Measurements from ENCODE around the gene ADGRG6. TPM values are rescaled to one million over a fixed set of nuclear protein-coding genes. Genes with fewer than 3 reads are reported as not detected.

The ADGRG6 gene
- total RNA-seq, 1 experiment from 2014 or later = 8.1 TPM

- DNase-seq (ENCODE audit: low spot score) = no peak
These were observed 20.3 kb downstream of the ADGRG6 start for GRCh38 chr6:142322066-142322465.

GRCh38 chr6:142322504-142323198 lies 20.8 kb downstream of the ADGRG6 start:
- DNase-seq (ENCODE audit: low spot score) = peak; percentile 35

- peak; percentile 93 for DNase-seq (ENCODE audit: low spot score)
These were observed 21.6 kb downstream of the ADGRG6 start for GRCh38 chr6:142323377-142323776.

DNA sequence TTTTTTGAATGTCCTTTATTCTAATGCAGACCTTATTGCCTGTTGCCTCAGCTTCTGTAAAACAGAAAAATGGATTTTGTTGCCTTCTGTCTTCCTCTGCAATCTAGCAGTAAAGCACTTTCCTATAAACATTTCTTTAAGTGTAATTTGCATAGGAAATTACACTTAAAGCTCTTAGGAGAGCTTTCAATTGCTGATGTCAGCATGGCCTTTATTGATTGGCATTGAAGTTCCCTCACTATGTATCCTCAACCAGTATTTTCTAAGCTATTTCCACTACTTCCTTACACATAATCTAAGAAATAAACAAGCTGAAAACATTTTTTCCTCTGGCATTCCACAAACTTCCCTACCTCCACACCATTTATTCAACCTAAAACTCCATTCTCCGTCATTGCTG lies 22.3 kb downstream of the ADGRG6 start:
- no peak for DNase-seq (ENCODE audit: low spot score)

- no peak for DNase-seq (ENCODE audit: low spot score)
These were observed 23.3 kb downstream of the ADGRG6 start for GRCh38 chr6:142325111-142325510.

DNA sequence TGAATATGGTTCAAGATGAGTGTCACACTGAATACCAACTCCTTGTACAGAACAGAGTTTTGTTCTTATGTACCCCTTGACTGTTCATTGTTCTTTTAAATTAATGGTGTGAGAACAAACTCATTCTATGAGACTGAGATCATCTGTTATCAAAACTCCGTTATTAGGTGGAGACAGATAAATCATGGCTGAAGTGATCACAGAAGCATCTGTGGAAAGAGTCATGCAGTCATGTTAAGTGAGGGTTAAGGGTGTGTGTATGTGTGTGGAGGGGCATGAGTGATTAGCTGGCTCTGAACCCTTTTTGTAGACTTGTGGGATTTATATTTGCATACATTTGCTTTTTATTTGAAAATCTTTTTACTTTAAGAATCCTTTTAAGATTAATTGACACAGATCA lies 24.7 kb downstream of the ADGRG6 start:
- no peak for DNase-seq (ENCODE audit: low spot score)

DNA sequence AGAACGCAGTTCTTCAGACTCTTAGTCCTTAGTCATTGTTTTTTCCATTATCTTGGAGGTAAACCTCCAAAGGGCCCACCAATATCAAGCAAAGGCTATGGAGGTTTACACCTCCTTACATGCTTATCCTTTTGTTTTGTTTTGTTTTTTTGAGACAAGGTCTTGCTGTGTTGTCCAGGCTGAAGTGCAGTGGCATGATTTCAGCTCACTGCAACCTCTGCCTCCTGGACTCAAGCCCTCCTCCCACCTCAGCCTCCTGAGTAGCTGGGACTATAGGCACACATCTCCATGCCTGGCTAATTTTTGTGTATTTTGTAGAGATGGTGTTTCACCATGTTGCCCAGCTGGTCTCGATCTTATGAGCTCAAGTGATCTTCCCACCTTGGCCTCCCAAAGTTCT lies 26.3 kb downstream of the ADGRG6 start:
- DNase-seq (ENCODE audit: low spot score) = no peak

DNA sequence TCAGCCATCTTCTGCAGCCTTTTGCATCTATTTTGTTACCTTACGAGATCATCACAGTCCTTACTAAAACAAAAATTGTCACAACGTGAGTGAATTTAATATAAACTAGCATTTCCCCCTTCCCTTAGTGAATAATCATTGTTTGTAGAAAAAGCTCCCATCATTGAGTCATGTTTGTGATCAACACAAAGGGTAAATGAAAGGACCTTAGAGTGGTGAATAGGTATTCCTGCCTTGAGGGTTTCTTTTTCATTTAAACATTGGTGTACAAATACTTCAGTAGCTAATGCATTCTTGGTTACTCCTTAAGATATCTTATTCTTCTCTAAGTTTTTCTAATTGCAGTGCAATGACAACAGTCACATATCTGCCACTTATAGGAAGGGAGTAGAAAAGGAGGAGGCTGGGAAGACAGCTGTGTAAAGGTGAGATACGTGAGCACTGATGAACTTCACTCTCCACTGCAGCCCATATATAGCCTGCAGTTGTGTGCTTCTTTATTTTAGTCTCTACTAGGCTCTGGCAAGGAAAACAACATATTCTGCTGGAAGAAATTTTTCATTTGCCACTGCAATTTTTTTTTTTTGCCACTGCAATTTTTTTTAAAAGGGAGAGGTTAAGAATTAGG lies 27.8 kb downstream of the ADGRG6 start:
- no peak for DNase-seq (ENCODE audit: low spot score)

GRCh38 chr6:142331075-142331551 lies 29.3 kb downstream of the ADGRG6 start:
- no peak for DNase-seq (ENCODE audit: low spot score)

DNA sequence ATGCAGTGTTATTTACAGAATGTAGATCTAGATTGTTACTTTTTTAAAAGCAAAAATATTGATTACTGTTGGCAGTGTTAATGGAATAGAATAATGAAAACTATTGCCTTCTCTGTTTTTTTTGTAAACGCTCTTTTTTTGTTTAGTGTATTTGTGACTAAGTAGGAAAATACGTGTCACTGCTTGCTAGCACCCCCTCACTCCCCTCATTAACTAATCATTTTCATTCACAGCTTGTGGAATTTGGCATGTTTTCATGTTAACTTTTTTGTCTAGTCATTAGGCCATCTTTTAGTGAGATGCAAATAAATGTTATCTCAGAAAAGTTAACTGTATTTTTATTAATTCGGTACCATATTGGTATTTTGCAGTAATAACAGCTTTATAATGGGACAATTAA lies 29.8 kb downstream of the ADGRG6 start:
- no peak for DNase-seq (ENCODE audit: low spot score)

DNA sequence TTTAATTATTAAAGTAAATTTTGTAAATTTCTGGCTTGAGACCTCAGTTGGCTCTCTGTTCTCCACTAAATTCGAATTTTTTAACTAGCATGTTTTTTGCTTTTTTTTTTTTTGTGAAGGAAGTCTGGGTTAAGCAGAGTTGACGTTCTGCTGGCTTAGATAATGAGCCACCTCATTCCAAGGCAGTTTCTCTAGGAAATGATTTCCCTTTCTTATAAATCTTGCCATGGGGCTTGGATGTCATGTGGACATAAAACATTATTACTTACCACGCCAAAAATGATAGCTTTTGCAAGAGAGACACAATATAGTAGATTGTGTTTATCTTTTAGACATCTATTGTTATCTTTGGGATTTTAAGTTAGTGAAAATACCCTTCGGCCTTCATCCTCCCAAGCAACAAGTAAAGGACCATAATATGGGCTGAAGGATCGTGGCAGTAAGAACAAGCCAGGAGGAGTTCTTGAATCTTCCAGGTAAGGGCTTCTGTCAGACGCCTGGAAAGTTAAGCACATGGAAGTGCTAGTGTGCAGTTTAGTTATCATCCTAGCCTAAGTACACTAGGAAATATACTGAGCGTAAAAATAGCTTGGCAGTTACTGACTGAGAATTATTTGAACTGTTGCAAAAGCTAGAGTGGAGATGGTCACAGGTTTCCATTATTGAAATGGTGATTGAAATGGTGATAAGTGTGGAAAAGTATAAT lies 30.7 kb downstream of the ADGRG6 start:
- no peak for DNase-seq (ENCODE audit: low spot score)

- no peak for DNase-seq (ENCODE audit: low spot score)
These were observed 31.6 kb downstream of the ADGRG6 start for GRCh38 chr6:142333431-142333830.

DNA sequence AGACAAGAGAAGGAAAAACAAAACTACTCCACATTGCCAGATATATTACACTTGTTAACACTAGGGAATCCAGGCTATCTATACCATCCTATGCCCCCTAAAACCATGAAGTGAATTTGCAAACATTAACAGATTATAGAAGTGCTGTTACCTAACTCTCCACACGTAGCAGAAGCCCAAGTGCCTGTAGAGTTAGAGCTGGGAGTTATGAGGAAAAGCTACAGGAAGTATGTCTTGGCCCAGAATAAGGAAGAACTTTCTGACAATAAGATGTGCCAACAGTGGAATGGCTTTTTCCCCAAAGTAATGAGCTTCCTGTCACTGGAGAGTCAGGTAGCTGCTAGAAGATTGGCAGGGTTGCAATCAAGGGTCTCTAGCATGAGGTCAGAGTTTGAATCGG lies 32.5 kb downstream of the ADGRG6 start:
- no peak for DNase-seq (ENCODE audit: low spot score)

- no peak for DNase-seq (ENCODE audit: low spot score)
These were observed 33.6 kb downstream of the ADGRG6 start for GRCh38 chr6:142335415-142335814.

GRCh38 chr6:142336183-142336582 lies 34.4 kb downstream of the ADGRG6 start:
- no peak for DNase-seq (ENCODE audit: low spot score)

- DNase-seq (ENCODE audit: low spot score) = no peak
These were observed 35.0 kb downstream of the ADGRG6 start for GRCh38 chr6:142336787-142337186.

DNA sequence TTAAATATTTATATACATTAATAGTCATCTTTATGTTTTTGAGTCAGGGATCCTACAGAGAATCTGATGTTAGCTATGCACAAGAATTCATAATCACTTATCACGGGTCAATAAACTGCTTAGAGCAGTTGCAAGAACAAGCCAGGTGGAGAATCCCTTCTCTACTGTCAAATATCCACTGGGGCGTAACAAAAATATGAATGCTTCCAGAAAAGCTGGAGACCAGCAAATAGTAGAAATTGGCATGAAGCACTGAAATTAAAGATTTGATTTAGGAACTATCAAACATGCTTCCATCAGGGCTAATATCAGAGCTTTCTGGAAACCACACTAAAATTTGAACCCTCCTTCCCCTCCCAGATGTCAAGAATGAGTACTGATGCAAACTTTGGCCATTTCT lies 37.3 kb downstream of the ADGRG6 start:
- DNase-seq (ENCODE audit: low spot score) = no peak

DNA sequence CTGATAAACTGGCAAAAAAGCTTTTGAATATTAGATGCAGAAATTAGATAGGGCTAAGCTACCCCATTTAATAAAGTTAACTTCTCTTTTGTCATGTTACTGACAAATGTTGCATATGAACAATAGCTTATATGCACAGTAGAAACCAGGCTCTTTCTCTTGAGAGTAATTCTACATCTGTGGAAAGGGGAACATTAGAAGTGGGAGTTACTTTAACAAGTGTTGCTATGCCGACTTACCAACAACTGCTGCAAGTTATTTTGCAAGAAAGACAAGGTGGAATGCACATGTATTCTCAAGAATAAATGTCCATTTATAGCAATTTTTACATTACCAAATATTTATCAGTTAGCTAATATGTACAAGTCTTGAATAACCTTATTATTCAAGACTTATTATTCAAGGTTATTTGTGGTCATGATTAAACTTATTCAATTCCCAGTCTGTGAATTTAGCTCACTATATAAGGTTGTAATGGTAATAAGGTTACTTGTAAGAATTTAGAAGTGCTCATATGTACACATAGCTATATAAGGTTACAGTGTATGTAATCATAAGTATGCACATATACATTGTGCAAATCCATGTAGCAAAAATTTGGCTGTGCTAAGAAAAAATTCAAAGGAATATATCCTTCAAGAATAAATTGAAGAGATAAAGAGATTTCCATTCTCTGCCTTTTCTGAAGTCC lies 38.3 kb downstream of the ADGRG6 start:
- no peak for DNase-seq (ENCODE audit: low spot score)

DNA sequence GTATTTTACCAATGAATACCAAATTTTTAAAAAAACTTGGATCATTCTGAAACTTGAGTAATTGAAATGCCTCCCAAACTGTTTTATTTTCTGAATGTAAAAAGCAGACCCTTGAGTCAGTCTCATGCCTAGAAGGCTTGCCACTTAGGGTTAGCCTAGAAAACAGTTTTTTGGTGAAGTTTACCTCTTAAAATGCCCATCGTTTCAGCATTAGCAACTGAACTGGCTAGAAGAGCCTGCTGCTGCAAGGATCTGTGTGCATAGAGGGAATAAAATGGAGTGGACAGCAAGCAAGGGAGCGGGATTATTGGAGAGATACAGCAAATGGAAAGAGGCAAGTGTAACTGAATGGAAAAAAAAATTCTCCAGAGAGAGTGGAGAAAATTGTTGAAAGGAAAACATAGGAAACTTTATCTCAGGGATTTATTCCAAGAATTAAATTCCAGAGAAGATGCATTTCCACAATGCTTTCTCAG lies 40.1 kb downstream of the ADGRG6 start:
- no peak for DNase-seq (ENCODE audit: low spot score)

GRCh38 chr6:142342986-142343385 lies 41.2 kb downstream of the ADGRG6 start:
- no peak for DNase-seq (ENCODE audit: low spot score)

GRCh38 chr6:142343938-142344337 lies 42.1 kb downstream of the ADGRG6 start:
- DNase-seq (ENCODE audit: low spot score) = no peak

DNA sequence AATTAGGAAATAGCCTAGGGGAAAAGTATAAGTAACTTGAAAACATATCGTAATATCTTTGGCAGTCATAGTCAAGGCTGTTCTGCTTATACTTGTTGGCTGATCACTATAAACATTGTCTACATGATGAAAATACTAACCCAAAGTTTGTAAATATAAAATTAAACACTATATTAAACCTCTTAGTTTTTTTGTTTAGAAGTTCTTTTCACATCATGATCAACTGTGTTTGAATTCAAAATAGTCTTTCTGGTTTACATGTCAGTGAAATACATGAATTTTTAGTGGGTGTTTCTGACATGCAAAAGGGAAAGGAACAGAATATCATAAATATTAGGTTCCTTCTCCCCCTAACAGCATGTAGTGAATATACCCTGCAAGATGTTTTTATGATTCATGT lies 43.5 kb downstream of the ADGRG6 start:
- DNase-seq (ENCODE audit: low spot score) = no peak
